ENCODE measurements around the gene GPR152. TPM values are rescaled to one million over a fixed set of nuclear protein-coding genes. Genes with fewer than 3 reads are reported as not detected.
A peak's percentile ranks its signal among the peaks of the same experiment; 100 is the strongest.

GPR152 gene
- total RNA-seq, 1 experiment from 2014 or later: not detected

DNA sequence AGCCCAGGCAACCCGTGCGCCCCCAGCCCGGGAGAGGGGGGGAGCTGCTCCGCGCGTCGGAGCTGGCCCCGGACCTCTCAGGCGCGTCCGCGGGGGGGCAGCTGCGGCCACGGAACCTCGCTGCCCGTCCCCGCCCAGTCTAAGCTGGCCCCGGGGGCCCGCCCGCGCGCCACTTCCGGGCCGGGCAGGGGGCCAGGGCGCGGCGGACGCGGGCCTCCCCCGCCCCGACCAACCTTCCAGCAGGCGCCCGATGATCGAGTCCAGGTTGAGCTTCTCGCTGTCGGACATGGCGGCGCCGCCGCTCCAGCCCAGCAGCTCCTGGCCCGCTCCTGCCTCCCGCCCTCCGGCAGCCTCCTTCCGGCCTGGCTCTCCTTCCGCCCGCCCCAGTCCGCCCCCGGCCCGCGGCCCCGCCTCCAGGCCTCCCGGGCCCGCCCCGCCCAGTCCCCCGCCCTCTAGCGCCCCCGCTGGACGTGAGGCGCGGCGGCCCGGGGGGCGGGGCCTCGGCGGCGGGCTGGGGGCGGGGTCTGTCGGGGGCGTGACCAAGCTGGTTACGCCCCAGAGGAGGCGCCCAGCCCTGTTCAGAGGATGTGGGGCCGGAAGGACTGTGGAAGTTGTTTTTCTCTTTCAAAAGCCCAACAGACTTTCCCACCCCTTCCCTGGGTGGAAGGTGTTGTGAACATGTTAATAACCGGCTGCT is 50.9 kb downstream of the GPR152 start, which contains the start of gene PPP1CA:
Gene PPP1CA (minus strand): TSS at position 364 of the 697 bp plus-strand sequence. CDS start 76 bp downstream, at position 288.
- H4K91ac ChIP-seq (ENCODE audit: insufficient read length, low read depth, low read length): no peak within 1 kb of the TSS

More for the DNA sequence above, 50.9 kb downstream of the GPR152 start, which contains the start of gene PPP1CA:
- no peak within 1 kb of the TSS; a peak in 1 of 7 replicates for H3K27ac Mint-ChIP-seq
- Histone ChIP-seq H3K4ac (ENCODE audit: low read depth, low read length) (no peak within 1 kb of the TSS), H3K23me2 (ENCODE audit: insufficient read length, low read depth, low read length, poor library complexity, severe bottlenecking) (peaks cover 5% of the 10 kb centered on the region), H3K27ac (ENCODE audit: insufficient read length, low read depth, low read length) (peak within 1 kb of the TSS; percentile 84), H3K27me3 (ENCODE audit: insufficient read depth, low read length) (no peaks in the 10 kb centered on the region), H4K5ac (ENCODE audit: insufficient read length, low read depth, low read length) (no peak within 1 kb of the TSS), H2BK20ac (ENCODE audit: low read depth, low read length, poor library complexity, severe bottlenecking) (no peak within 1 kb of the TSS), H2BK12ac (ENCODE audit: insufficient read length, low read depth, low read length) (no peak within 1 kb of the TSS), H3K79me1 (ENCODE audit: insufficient read depth, low read depth, low read length, poor library complexity, severe bottlenecking) (peaks cover 3% of the 10 kb centered on the region), H3K79me2 (ENCODE audit: insufficient read depth, low read length) (peaks cover 4% of the 10 kb centered on the region; the same call in 1 of the 2 replicates), H3T11ph (ENCODE audit: low read length) (no peak within 1 kb of the TSS), H4K20me1 (ENCODE audit: control insufficient read depth, insufficient read depth, insufficient read length) (no peaks in the 10 kb centered on the region), H3K14ac (ENCODE audit: insufficient read depth, low read length) (peak within 1 kb of the TSS; percentile 77; the same call in 1 of the 2 replicates), H2BK5ac (ENCODE audit: insufficient read length, low read length) (no peak within 1 kb of the TSS), H4K8ac (replicated peaks; ENCODE audit: insufficient read length, low read depth, low read length) (no peak within 1 kb of the TSS), H3K56ac (ENCODE audit: insufficient read length, low read depth, low read length) (no peak within 1 kb of the TSS), H3K9ac (ENCODE audit: extremely low read depth, insufficient read length, low read length) (peak within 1 kb of the TSS; percentile 34), H2BK120ac (ENCODE audit: low read depth, low read length, poor library complexity, severe bottlenecking) (no peak within 1 kb of the TSS), H3K4me1 (ENCODE audit: insufficient read depth, low read length) (peaks cover 2% of the 10 kb centered on the region; the same call in 1 of the 2 replicates), H2AK5ac (ENCODE audit: insufficient read length, low read length) (no peak within 1 kb of the TSS), H3K4me2 (ENCODE audit: insufficient read depth, insufficient read length, low read length) (peak within 1 kb of the TSS; percentile 83), H3K18ac (ENCODE audit: insufficient read length, low read depth, low read length) (peak within 1 kb of the TSS; percentile 32), H2AFZ (ENCODE audit: low read length) (peak within 1 kb of the TSS; percentile 97), H2BK15ac (ENCODE audit: low read depth, low read length) (no peak within 1 kb of the TSS; the same call in 1 of the 2 replicates), H3K23ac (ENCODE audit: insufficient read length, low read depth, low read length) (no peak within 1 kb of the TSS), H3K9me3 (ENCODE audit: control insufficient read depth, low read depth, low read length) (no peaks in the 10 kb centered on the region)
- TF ChIP-seq, protein P1, sequence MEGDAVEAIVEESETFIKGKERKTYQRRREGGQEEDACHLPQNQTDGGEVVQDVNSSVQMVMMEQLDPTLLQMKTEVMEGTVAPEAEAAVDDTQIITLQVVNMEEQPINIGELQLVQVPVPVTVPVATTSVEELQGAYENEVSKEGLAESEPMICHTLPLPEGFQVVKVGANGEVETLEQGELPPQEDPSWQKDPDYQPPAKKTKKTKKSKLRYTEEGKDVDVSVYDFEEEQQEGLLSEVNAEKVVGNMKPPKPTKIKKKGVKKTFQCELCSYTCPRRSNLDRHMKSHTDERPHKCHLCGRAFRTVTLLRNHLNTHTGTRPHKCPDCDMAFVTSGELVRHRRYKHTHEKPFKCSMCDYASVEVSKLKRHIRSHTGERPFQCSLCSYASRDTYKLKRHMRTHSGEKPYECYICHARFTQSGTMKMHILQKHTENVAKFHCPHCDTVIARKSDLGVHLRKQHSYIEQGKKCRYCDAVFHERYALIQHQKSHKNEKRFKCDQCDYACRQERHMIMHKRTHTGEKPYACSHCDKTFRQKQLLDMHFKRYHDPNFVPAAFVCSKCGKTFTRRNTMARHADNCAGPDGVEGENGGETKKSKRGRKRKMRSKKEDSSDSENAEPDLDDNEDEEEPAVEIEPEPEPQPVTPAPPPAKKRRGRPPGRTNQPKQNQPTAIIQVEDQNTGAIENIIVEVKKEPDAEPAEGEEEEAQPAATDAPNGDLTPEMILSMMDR (conservative IDR thresholded peaks at IDR 0.05): peak; percentile 62; the same call in 2 of the 3 replicates
- peaks cover 13 to 15% of the 10 kb centered on the region in 2 experiments for H3K4me1 Mint-ChIP-seq
- peak within 1 kb of the TSS; percentile 69 to 82 for H3K4me3 Mint-ChIP-seq
- peaks cover 12 to 35% (median 34%) of the 10 kb centered on the region in 3 experiments for H3K36me3 Mint-ChIP-seq (ENCODE audit: insufficient read depth in 1 of 3, low read depth in 3 of 3)
- no CpG with 5 or more reads among the region's 73 CpGs for WGBS (ENCODE audit: extremely low coverage, insufficient read length, low lambda C conversion rate)
- no peaks in the 10 kb centered on the region for H3K9me3 Mint-ChIP-seq
- H3K27me3 Mint-ChIP-seq (ENCODE audit: low read depth): peaks cover 5% of the 10 kb centered on the region
- DNase-seq: peak; percentile 91

Small RNA genes lying within 50 kb of the gene (microRNA-seq; reads per million reads assigned to microRNA genes)
- not detected for gene MIR6752 (ENCODE audit: borderline microRNAs expressed)

Other genes starting within 250 kb of the GPR152 start
- gene GRK2, start 186.3 kb downstream of the GPR152 start, total RNA-seq (2021): 55.5 and 56.3 TPM in 2 replicates
- gene ANKRD13D, start 163.4 kb downstream of the GPR152 start, total RNA-seq (2021): 40.9 and 42.1 TPM in 2 replicates
- gene SSH3, start 149.2 kb downstream of the GPR152 start, total RNA-seq (2021): 42.2 and 44.2 TPM in 2 replicates
- gene POLD4, start 99.2 kb downstream of the GPR152 start, total RNA-seq (2021): 19.5 and 22.3 TPM in 2 replicates
- gene CLCF1, start 79.1 kb downstream of the GPR152 start, total RNA-seq (2021): 1.6 and 2.1 TPM in 2 replicates
- 20.9 and 23.8 TPM in 2 replicates for gene RAD9A, start 60.7 kb downstream of the GPR152 start, total RNA-seq (2021)
- gene PPP1CA, start 50.9 kb downstream of the GPR152 start, total RNA-seq (2021): 205 and 214 TPM in 2 replicates
- gene TBC1D10C, start 48.6 kb downstream of the GPR152 start, total RNA-seq (2021): 0.28 and 0.44 TPM in 2 replicates
- gene CARNS1, start 37.1 kb downstream of the GPR152 start, total RNA-seq (2021): 0.88 and 1.1 TPM in 2 replicates
- 46.6 and 51.7 TPM in 2 replicates for gene RPS6KB2, start 24.2 kb downstream of the GPR152 start, total RNA-seq (2021)
- gene PTPRCAP, start 15.0 kb downstream of the GPR152 start, total RNA-seq (2021): 1.7 and 1.9 TPM in 2 replicates
- 80.9 and 86.4 TPM in 2 replicates for gene CORO1B, start 9.3 kb downstream of the GPR152 start, total RNA-seq (2021)
- gene CABP4, start 2.6 kb upstream of the GPR152 start, total RNA-seq (2021): 0.09 TPM in 1 of 2 replicates, not detected in the other
- 46.9 and 53.6 TPM in 2 replicates for gene TMEM134, start 16.5 kb upstream of the GPR152 start, total RNA-seq (2021)
- gene AIP, start 30.3 kb upstream of the GPR152 start, total RNA-seq (2021): 31.9 and 35.6 TPM in 2 replicates
- gene PITPNM1, start 52.6 kb upstream of the GPR152 start, total RNA-seq (2021): 43.5 and 50.1 TPM in 2 replicates
- 32.9 and 36.1 TPM in 2 replicates for gene CDK2AP2, start 55.4 kb upstream of the GPR152 start, total RNA-seq (2021)
- gene CABP2, start 70.7 kb upstream of the GPR152 start, total RNA-seq (2021): not detected in 2 replicates
- gene GSTP1, start 131.1 kb upstream of the GPR152 start, total RNA-seq (2021): 1,469 and 1,513 TPM in 2 replicates
- gene NDUFV1, start 154.2 kb upstream of the GPR152 start, total RNA-seq (2021): 152 and 154 TPM in 2 replicates
- gene NUDT8, start 177.2 kb upstream of the GPR152 start, total RNA-seq (2021): 6.5 and 6.8 TPM in 2 replicates
- gene TBX10, start 187.0 kb upstream of the GPR152 start, total RNA-seq (2021): not detected in 2 replicates
- gene ACY3, start 198.0 kb upstream of the GPR152 start, total RNA-seq (2021): not detected in 2 replicates
- not detected in 2 replicates for gene ALDH3B2, start 221.9 kb upstream of the GPR152 start, total RNA-seq (2021)